SK-N-DZ (cell line): ENCODE measurements around the gene LRCH4.
"Not testable (repeated sequence)": the region's sequence is repeated elsewhere in the genome, so short reads cannot be mapped to it uniquely, and the experiment has no call there.

Experiments used
- DNase-seq: peaks from one replicate; pipeline ENCODE4 v3.0.0-alpha.2; 2015; ENCODE audit warnings: low spot score

Gene LRCH4

GRCh38 chr7:100568176-100568895 lies 17.6 kb downstream of the LRCH4 start:
- no peak for DNase-seq

- DNase-seq = no peak
Observed at GRCh38 chr7:100567751-100568175, 18.2 kb downstream of the LRCH4 start.

GRCh38 chr7:100567031-100567730 lies 18.7 kb downstream of the LRCH4 start:
- DNase-seq = no peak

GRCh38 chr7:100566018-100566531 lies 19.9 kb downstream of the LRCH4 start:
- no peak for DNase-seq

- DNase-seq = no peak
Observed at GRCh38 chr7:100565133-100565571, 20.8 kb downstream of the LRCH4 start.

GRCh38 chr7:100564405-100564804 lies 21.5 kb downstream of the LRCH4 start:
- not testable (repeated sequence) for DNase-seq

- DNase-seq = peak; percentile 62
Observed at GRCh38 chr7:100563809-100564400, 22.0 kb downstream of the LRCH4 start.

- no peak for DNase-seq
Observed at GRCh38 chr7:100563100-100563564, 22.8 kb downstream of the LRCH4 start.

GRCh38 chr7:100562195-100563099 lies 23.5 kb downstream of the LRCH4 start:
- no peak for DNase-seq

- DNase-seq = no peak
Observed at GRCh38 chr7:100561491-100562194, 24.3 kb downstream of the LRCH4 start.

- DNase-seq = no peak
Observed at GRCh38 chr7:100559127-100559526, 26.8 kb downstream of the LRCH4 start.

GRCh38 chr7:100556541-100556940 lies 29.4 kb downstream of the LRCH4 start:
- no peak for DNase-seq

- DNase-seq = no peak
Observed at GRCh38 chr7:100555701-100556100, 30.2 kb downstream of the LRCH4 start.

GRCh38 chr7:100553032-100553431 lies 32.9 kb downstream of the LRCH4 start:
- no peak for DNase-seq

- DNase-seq = no peak
Observed at GRCh38 chr7:100552532-100552931, 33.4 kb downstream of the LRCH4 start.

GRCh38 chr7:100548446-100548845 lies 37.5 kb downstream of the LRCH4 start:
- DNase-seq = not testable (repeated sequence)

GRCh38 chr7:100547872-100548271 lies 38.1 kb downstream of the LRCH4 start:
- no peak for DNase-seq

GRCh38 chr7:100546926-100547800 lies 38.8 kb downstream of the LRCH4 start:
- DNase-seq = no peak

- no peak for DNase-seq
Observed at GRCh38 chr7:100546129-100546925, 39.6 kb downstream of the LRCH4 start.
